HCT116 (cell line): ENCODE data around the gene ERC2. TPM values are rescaled to one million over a fixed set of nuclear protein-coding genes. Genes with fewer than 3 reads are reported as not detected.

Experiments
- ATAC-seq: fragments of 200-7000 bp; cut with Tn5 transposase; 2 replicates; pipeline ENCODE4 v1.9.1; 2020; ENCODE audit warnings: mild to moderate bottlenecking, moderate library complexity
- BruUV-seq: library from RNA; stranded (reverse); fragments of 400-500 nt; replicated peaks from 2 replicates; lab custom pipeline; 2021; lab: Mats Ljungman, UMichigan
- CTCF ChIA-PET: fragments of 300-600 bp; sonication (Branson Sonifier 250); formaldehyde crosslinking; loops from one replicate; lab custom pipeline; 2021; ENCODE audit warnings: antibody characterized with exemption; lab: Charles Lee
- POLR2A ChIA-PET: fragments of 300-600, 350-600 bp; sonication (Branson Sonifier 250); formaldehyde crosslinking; loops from one replicate; lab custom pipeline; 2021; ENCODE audit warnings: antibody characterized with exemption; lab: Charles Lee
- RAD21 ChIA-PET, 2 experiments: fragments of 300-600 bp; sonication (Branson Sonifier 250); formaldehyde crosslinking; loops; one replicate each; lab custom pipeline; 2023; ENCODE audit warnings: low total read pairs in 2 of 2; ENCODE audit not compliant: uncharacterized antibody in 2 of 2, unreplicated experiment in 2 of 2, low non-redundant PET in 1 of 2; lab: Charles Lee
- DNase-seq: peaks from one replicate; pipeline ENCODE4 v3.0.0-alpha.2; 2010; ENCODE audit warnings: low read depth, low spot score
- H2AFZ ChIP-seq: fragments of 200-600 bp; shearing (Covaris generic), sonication (generic); 2 replicates; pipeline ENCODE4 v1.6.1; 2017; ENCODE audit warnings: low read depth, mixed run types, mixed read lengths, antibody characterized with exemption, low read length; ENCODE audit not compliant: poor library complexity, severe bottlenecking
- H3K27ac ChIP-seq: 2 replicates; pipeline ENCODE4 v1.5.1; 2012; ENCODE audit warnings: low read depth, low read length
- H3K27me3 ChIP-seq: fragments of 200-600 bp; sonication (generic); 2 replicates; pipeline ENCODE4 v1.6.1; 2016; ENCODE audit warnings: mixed run types, low read length, mixed read lengths; ENCODE audit not compliant: insufficient read depth
- H3K36me3 ChIP-seq, 2 experiments: fragments of 200-500 bp in 1 of 2; fragments of 200-600 bp in 1 of 2; sonication (Bioruptor generic) in 1 of 2; sonication (generic) in 1 of 2; 2 replicates each; pipeline versions ENCODE4 v1.5.1 to v1.6.1; 2014 to 2016; ENCODE audit warnings: low read length in 2 of 2, inconsistent platforms in 1 of 2, mixed read lengths in 1 of 2, mixed run types in 1 of 2; ENCODE audit not compliant: insufficient read depth in 2 of 2, control insufficient read depth in 1 of 2
- H3K4me1 ChIP-seq, 2 experiments: fragments of 200-600 bp in 1 of 2; sonication (generic) in 1 of 2; 2 replicates each; pipeline versions ENCODE4 v1.5.1 to v1.6.1; 2012 to 2017; ENCODE audit warnings: low read length in 2 of 2, inconsistent platforms in 1 of 2, mild to moderate bottlenecking in 1 of 2, mixed read lengths in 1 of 2, mixed run types in 1 of 2, moderate library complexity in 1 of 2; ENCODE audit not compliant: insufficient read depth in 2 of 2, control insufficient read depth in 1 of 2
- H3K4me2 ChIP-seq: fragments of 200-600 bp; sonication (generic); 2 replicates; pipeline ENCODE4 v1.6.1; 2017; ENCODE audit warnings: mixed run types, low read length, mixed read lengths
- H3K4me3 ChIP-seq, 2 experiments: fragments of 200-600 bp in 1 of 2; sonication (generic) in 1 of 2; replicated peaks in 1 of 2; 2 replicates each; pipeline ENCODE4 v1.5.1; 2011 to 2016; ENCODE audit warnings: low read length in 2 of 2, control low read depth in 1 of 2, low read depth in 1 of 2, mild to moderate bottlenecking in 1 of 2, mixed read lengths in 1 of 2, mixed run types in 1 of 2
- H3K79me2 ChIP-seq: fragments of 200-600 bp; sonication (generic); 2 replicates; pipeline ENCODE4 v1.6.1; 2017; ENCODE audit warnings: mild to moderate bottlenecking, mixed run types, low read length, moderate library complexity, mixed read lengths; ENCODE audit not compliant: insufficient read depth
- H3K9ac ChIP-seq: fragments of 200-600 bp; sonication (generic); 2 replicates; pipeline ENCODE4 v1.6.1; 2016; ENCODE audit warnings: low read length, mixed read lengths
- H3K9me2 ChIP-seq: fragments of 200-600 bp; sonication (generic), shearing (Covaris generic); 2 replicates; pipeline ENCODE4 v1.6.1; 2017; ENCODE audit warnings: mixed run types, mild to moderate bottlenecking, moderate library complexity; ENCODE audit not compliant: insufficient read depth
- H3K9me3 ChIP-seq, 2 experiments: fragments of 200-500 bp in 1 of 2; fragments of 200-600 bp in 1 of 2; sonication (Bioruptor generic) in 1 of 2; sonication (generic) in 1 of 2; 2 replicates each; pipeline ENCODE4 v1.6.1; 2014 to 2017; ENCODE audit warnings: low read length in 2 of 2, mixed read lengths in 2 of 2, inconsistent platforms in 1 of 2, low read depth in 1 of 2, mild to moderate bottlenecking in 1 of 2, mixed run types in 1 of 2, moderate library complexity in 1 of 2; ENCODE audit not compliant: control insufficient read depth in 1 of 2, insufficient read depth in 1 of 2
- H4K20me1 ChIP-seq: fragments of 200-600 bp; sonication (generic), shearing (Covaris generic); 2 replicates; pipeline ENCODE4 v1.6.1; 2017; ENCODE audit warnings: mixed run types, mild to moderate bottlenecking, moderate library complexity; ENCODE audit not compliant: insufficient read depth
- CBX3 ChIP-seq: IDR thresholded peaks from 2 replicates; pipeline ENCODE4 v1.6.1; 2012; ENCODE audit warnings: low read depth
- EGR1 ChIP-seq: IDR thresholded peaks from 2 replicates; pipeline ENCODE4 v1.6.1; 2012; ENCODE audit warnings: low read depth
- EZH2phosphoT487 ChIP-seq: fragments of 200-600 bp; IDR thresholded peaks from 2 replicates; pipeline ENCODE4 v1.6.1; 2018; ENCODE audit warnings: antibody characterized with exemption, borderline replicate concordance
- FOSL1 ChIP-seq: IDR thresholded peaks from 2 replicates; pipeline ENCODE4 v1.6.1; 2012; ENCODE audit warnings: low read depth
- POLR2AphosphoS5 ChIP-seq: IDR thresholded peaks from 2 replicates; pipeline ENCODE4 v1.6.1; 2011; ENCODE audit warnings: mild to moderate bottlenecking, low read depth, low read length, moderate library complexity
- RAD21 ChIP-seq: IDR thresholded peaks from 2 replicates; pipeline ENCODE4 v1.6.1; 2012; ENCODE audit warnings: low read depth, mild to moderate bottlenecking
- SIN3A ChIP-seq: IDR thresholded peaks from 2 replicates; pipeline ENCODE4 v1.6.1; 2012; ENCODE audit warnings: low read depth
- SRF ChIP-seq: IDR thresholded peaks from 2 replicates; pipeline ENCODE4 v1.6.1; 2012; ENCODE audit warnings: low read depth
- YY1 ChIP-seq: IDR thresholded peaks from 2 replicates; pipeline ENCODE4 v1.6.1; 2011; ENCODE audit warnings: low read length, low read depth, moderate library complexity, mild to moderate bottlenecking; ENCODE audit not compliant: insufficient replicate concordance; ENCODE audit errors: extremely low read depth
- ZFX ChIP-seq: fragments of 450-650 bp; IDR thresholded peaks from 2 replicates; pipeline ENCODE4 v1.6.1; 2017
- ZNF274 ChIP-seq: fragments of 200-500 bp; sonication (Bioruptor generic); IDR thresholded peaks from 2 replicates; pipeline ENCODE4 v1.6.1; 2014; ENCODE audit warnings: mild to moderate bottlenecking, low read depth, low read length, inconsistent platforms
- intact Hi-C: fragments of 100-400 bp; cut with micrococcal nuclease; formaldehyde crosslinking; loops from 2 replicates; pipeline ENCODE4 v1.10.0; 2022
- total RNA-seq: library from RNA; stranded (reverse); gene quantifications from one replicate; pipeline ENCODE4 v1.2.1, GENCODE V29; 2021; ENCODE audit not compliant: unreplicated experiment
- TF ChIP-seq, protein P1 (sequence below): IDR thresholded peaks from 2 replicates; pipeline ENCODE4 v1.6.1; 2012

The ERC2 gene
- total RNA-seq, 1 experiment from 2014 or later = not detected

- no peak for ATAC-seq
- Histone ChIP-seq H4K20me1 (no peaks in the 10 kb centered on the region), H3K4me3 (no peak overlapping the region), H3K27ac (no peak overlapping the region), H2AFZ (no peak overlapping the region), H3K9me2 (no peaks in the 10 kb centered on the region), H3K9me3 (peaks cover 0 to 6% of the 10 kb centered on the region in 2 experiments; a peak in 2 of 4 replicates), H3K4me2 (no peak overlapping the region), H3K4me1 (no peaks in the 10 kb centered on the region), H3K36me3 (no peaks in the 10 kb centered on the region), H3K79me2 (no peaks in the 10 kb centered on the region), H3K27me3 (no peaks in the 10 kb centered on the region), H3K9ac (no peak overlapping the region)
- RAD21 ChIA-PET = no interaction called here
- intact Hi-C loops = no loop called here
- DNase-seq = no peak
- no peak for TF ChIP-seq EGR1
- no peak for TF ChIP-seq ZNF274
- TF ChIP-seq POLR2AphosphoS5 = no peak
- TF ChIP-seq SRF = no peak
- TF ChIP-seq, protein P1, sequence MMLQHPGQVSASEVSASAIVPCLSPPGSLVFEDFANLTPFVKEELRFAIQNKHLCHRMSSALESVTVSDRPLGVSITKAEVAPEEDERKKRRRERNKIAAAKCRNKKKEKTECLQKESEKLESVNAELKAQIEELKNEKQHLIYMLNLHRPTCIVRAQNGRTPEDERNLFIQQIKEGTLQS = no peak
- TF ChIP-seq CBX3 = no peak
- CTCF ChIA-PET = no interaction called here
- POLR2A ChIA-PET = no interaction called here
- no TSS peak for BruUV-seq
These were observed 866.7 kb downstream of the ERC2 start for GRCh38 chr3:55601366-55602080.

DNA sequence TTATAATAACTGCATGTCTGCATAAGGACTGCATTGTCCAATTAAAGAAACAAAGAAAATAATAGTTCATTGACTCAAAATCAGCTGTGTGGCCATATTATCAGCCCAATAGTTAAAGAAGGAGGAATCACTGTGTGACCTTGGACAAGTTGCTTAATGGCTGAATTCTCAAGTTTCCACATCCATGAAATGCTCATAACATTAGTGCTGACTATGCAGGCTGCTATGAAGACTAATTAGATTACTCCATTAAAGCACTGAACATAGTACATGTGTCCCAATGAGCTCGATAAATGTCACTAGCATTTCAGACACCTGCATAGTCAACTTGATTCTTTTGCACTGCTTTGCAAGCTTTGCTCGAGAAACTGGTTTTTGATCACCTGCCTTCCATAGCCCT, 870.0 kb downstream of the ERC2 start:
- ChIA-PET CTCF (no interaction called here), POLR2A (no interaction called here), RAD21 (no interaction called here)
- H3K27me3 ChIP-seq = no peaks in the 10 kb centered on the region
- H3K9me2 ChIP-seq = no peaks in the 10 kb centered on the region
- no peak overlapping the region for H3K4me2 ChIP-seq
- DNase-seq = no peak
- BruUV-seq = no TSS peak
- H3K36me3 ChIP-seq = no peaks in the 10 kb centered on the region
- no peak for TF ChIP-seq FOSL1
- TF ChIP-seq SRF = no peak
- TF ChIP-seq RAD21 = no peak
- no peak for TF ChIP-seq CBX3
- no peak for TF ChIP-seq YY1
- no peak for TF ChIP-seq ZFX
- TF ChIP-seq EZH2phosphoT487 = no peak
- TF ChIP-seq SIN3A = no peak
- H3K4me3 ChIP-seq = no peak overlapping the region
- no peak overlapping the region for H2AFZ ChIP-seq
- ATAC-seq = no peak
- H3K79me2 ChIP-seq = no peaks in the 10 kb centered on the region
- intact Hi-C loops = no loop called here
- H3K9ac ChIP-seq = no peak overlapping the region
- H3K27ac ChIP-seq = no peak overlapping the region
- no peaks in the 10 kb centered on the region for H3K4me1 ChIP-seq
- H4K20me1 ChIP-seq = no peaks in the 10 kb centered on the region
- peaks cover 0 to 3% of the 10 kb centered on the region in 2 experiments; a peak in 2 of 4 replicates for H3K9me3 ChIP-seq
